HCT116 (cell line): ENCODE data around the gene PREX1. TPM values are rescaled to one million over a fixed set of nuclear protein-coding genes. Genes with fewer than 3 reads are reported as not detected.

Experiments
- ATAC-seq: fragments of 200-7000 bp; cut with Tn5 transposase; 2 replicates; pipeline ENCODE4 v1.9.1; 2020; ENCODE audit warnings: mild to moderate bottlenecking, moderate library complexity
- BruUV-seq: library from RNA; stranded (reverse); fragments of 400-500 nt; replicated peaks from 2 replicates; lab custom pipeline; 2021; lab: Mats Ljungman, UMichigan
- CTCF ChIA-PET: fragments of 300-600 bp; sonication (Branson Sonifier 250); formaldehyde crosslinking; loops from one replicate; lab custom pipeline; 2021; ENCODE audit warnings: antibody characterized with exemption; lab: Charles Lee
- POLR2A ChIA-PET: fragments of 300-600, 350-600 bp; sonication (Branson Sonifier 250); formaldehyde crosslinking; loops from one replicate; lab custom pipeline; 2021; ENCODE audit warnings: antibody characterized with exemption; lab: Charles Lee
- RAD21 ChIA-PET, 2 experiments: fragments of 300-600 bp; sonication (Branson Sonifier 250); formaldehyde crosslinking; loops; one replicate each; lab custom pipeline; 2023; ENCODE audit warnings: low total read pairs in 2 of 2; ENCODE audit not compliant: uncharacterized antibody in 2 of 2, unreplicated experiment in 2 of 2, low non-redundant PET in 1 of 2; lab: Charles Lee
- DNase-seq: peaks from one replicate; pipeline ENCODE4 v3.0.0-alpha.2; 2010; ENCODE audit warnings: low read depth, low spot score
- H2AFZ ChIP-seq: fragments of 200-600 bp; shearing (Covaris generic), sonication (generic); 2 replicates; pipeline ENCODE4 v1.6.1; 2017; ENCODE audit warnings: low read depth, mixed run types, mixed read lengths, antibody characterized with exemption, low read length; ENCODE audit not compliant: poor library complexity, severe bottlenecking
- H3K27ac ChIP-seq: 2 replicates; pipeline ENCODE4 v1.5.1; 2012; ENCODE audit warnings: low read depth, low read length
- H3K27me3 ChIP-seq: fragments of 200-600 bp; sonication (generic); 2 replicates; pipeline ENCODE4 v1.6.1; 2016; ENCODE audit warnings: mixed run types, low read length, mixed read lengths; ENCODE audit not compliant: insufficient read depth
- H3K36me3 ChIP-seq, 2 experiments: fragments of 200-500 bp in 1 of 2; fragments of 200-600 bp in 1 of 2; sonication (Bioruptor generic) in 1 of 2; sonication (generic) in 1 of 2; 2 replicates each; pipeline versions ENCODE4 v1.5.1 to v1.6.1; 2014 to 2016; ENCODE audit warnings: low read length in 2 of 2, inconsistent platforms in 1 of 2, mixed read lengths in 1 of 2, mixed run types in 1 of 2; ENCODE audit not compliant: insufficient read depth in 2 of 2, control insufficient read depth in 1 of 2
- H3K4me1 ChIP-seq, 2 experiments: fragments of 200-600 bp in 1 of 2; sonication (generic) in 1 of 2; 2 replicates each; pipeline versions ENCODE4 v1.5.1 to v1.6.1; 2012 to 2017; ENCODE audit warnings: low read length in 2 of 2, inconsistent platforms in 1 of 2, mild to moderate bottlenecking in 1 of 2, mixed read lengths in 1 of 2, mixed run types in 1 of 2, moderate library complexity in 1 of 2; ENCODE audit not compliant: insufficient read depth in 2 of 2, control insufficient read depth in 1 of 2
- H3K4me2 ChIP-seq: fragments of 200-600 bp; sonication (generic); 2 replicates; pipeline ENCODE4 v1.6.1; 2017; ENCODE audit warnings: mixed run types, low read length, mixed read lengths
- H3K4me3 ChIP-seq, 2 experiments: fragments of 200-600 bp in 1 of 2; sonication (generic) in 1 of 2; replicated peaks in 1 of 2; 2 replicates each; pipeline ENCODE4 v1.5.1; 2011 to 2016; ENCODE audit warnings: low read length in 2 of 2, control low read depth in 1 of 2, low read depth in 1 of 2, mild to moderate bottlenecking in 1 of 2, mixed read lengths in 1 of 2, mixed run types in 1 of 2
- H3K79me2 ChIP-seq: fragments of 200-600 bp; sonication (generic); 2 replicates; pipeline ENCODE4 v1.6.1; 2017; ENCODE audit warnings: mild to moderate bottlenecking, mixed run types, low read length, moderate library complexity, mixed read lengths; ENCODE audit not compliant: insufficient read depth
- H3K9ac ChIP-seq: fragments of 200-600 bp; sonication (generic); 2 replicates; pipeline ENCODE4 v1.6.1; 2016; ENCODE audit warnings: low read length, mixed read lengths
- H3K9me2 ChIP-seq: fragments of 200-600 bp; sonication (generic), shearing (Covaris generic); 2 replicates; pipeline ENCODE4 v1.6.1; 2017; ENCODE audit warnings: mixed run types, mild to moderate bottlenecking, moderate library complexity; ENCODE audit not compliant: insufficient read depth
- H3K9me3 ChIP-seq, 2 experiments: fragments of 200-500 bp in 1 of 2; fragments of 200-600 bp in 1 of 2; sonication (Bioruptor generic) in 1 of 2; sonication (generic) in 1 of 2; 2 replicates each; pipeline ENCODE4 v1.6.1; 2014 to 2017; ENCODE audit warnings: low read length in 2 of 2, mixed read lengths in 2 of 2, inconsistent platforms in 1 of 2, low read depth in 1 of 2, mild to moderate bottlenecking in 1 of 2, mixed run types in 1 of 2, moderate library complexity in 1 of 2; ENCODE audit not compliant: control insufficient read depth in 1 of 2, insufficient read depth in 1 of 2
- H4K20me1 ChIP-seq: fragments of 200-600 bp; sonication (generic), shearing (Covaris generic); 2 replicates; pipeline ENCODE4 v1.6.1; 2017; ENCODE audit warnings: mixed run types, mild to moderate bottlenecking, moderate library complexity; ENCODE audit not compliant: insufficient read depth
- CEBPB ChIP-seq: IDR thresholded peaks from 2 replicates; pipeline ENCODE4 v1.6.1; 2012; ENCODE audit warnings: low read depth
- EZH2phosphoT487 ChIP-seq: fragments of 200-600 bp; IDR thresholded peaks from 2 replicates; pipeline ENCODE4 v1.6.1; 2018; ENCODE audit warnings: antibody characterized with exemption, borderline replicate concordance
- JUND ChIP-seq: IDR thresholded peaks from 2 replicates; pipeline ENCODE4 v1.6.1; 2012
- POLR2A ChIP-seq: IDR thresholded peaks from 2 replicates; pipeline ENCODE4 v1.7.0; 2011; ENCODE audit warnings: borderline replicate concordance; ENCODE audit not compliant: insufficient read depth, insufficient read length; ENCODE audit errors: extremely low read depth
- POLR2AphosphoS5 ChIP-seq: IDR thresholded peaks from 2 replicates; pipeline ENCODE4 v1.6.1; 2011; ENCODE audit warnings: mild to moderate bottlenecking, low read depth, low read length, moderate library complexity
- SIN3A ChIP-seq: IDR thresholded peaks from 2 replicates; pipeline ENCODE4 v1.6.1; 2012; ENCODE audit warnings: low read depth
- SRF ChIP-seq: IDR thresholded peaks from 2 replicates; pipeline ENCODE4 v1.6.1; 2012; ENCODE audit warnings: low read depth
- ZFX ChIP-seq: fragments of 450-650 bp; IDR thresholded peaks from 2 replicates; pipeline ENCODE4 v1.6.1; 2017
- intact Hi-C: fragments of 100-400 bp; cut with micrococcal nuclease; formaldehyde crosslinking; loops from 2 replicates; pipeline ENCODE4 v1.10.0; 2022
- total RNA-seq: library from RNA; stranded (reverse); gene quantifications from one replicate; pipeline ENCODE4 v1.2.1, GENCODE V29; 2021; ENCODE audit not compliant: unreplicated experiment
- TF ChIP-seq, protein P1 (sequence below): IDR thresholded peaks from 2 replicates; pipeline ENCODE4 v1.6.1; 2012
- TF ChIP-seq, protein P2 (sequence below): IDR thresholded peaks from 2 replicates; pipeline ENCODE4 v1.6.1; 2011; ENCODE audit warnings: mild to moderate bottlenecking, low read length, moderate library complexity; ENCODE audit not compliant: insufficient replicate concordance; ENCODE audit errors: extremely low read depth
- TF ChIP-seq, protein P3 (sequence below): IDR thresholded peaks from 2 replicates; pipeline ENCODE4 v1.6.1; 2012

The PREX1 gene
- total RNA-seq, 1 experiment from 2014 or later: 6.1 TPM

DNA sequence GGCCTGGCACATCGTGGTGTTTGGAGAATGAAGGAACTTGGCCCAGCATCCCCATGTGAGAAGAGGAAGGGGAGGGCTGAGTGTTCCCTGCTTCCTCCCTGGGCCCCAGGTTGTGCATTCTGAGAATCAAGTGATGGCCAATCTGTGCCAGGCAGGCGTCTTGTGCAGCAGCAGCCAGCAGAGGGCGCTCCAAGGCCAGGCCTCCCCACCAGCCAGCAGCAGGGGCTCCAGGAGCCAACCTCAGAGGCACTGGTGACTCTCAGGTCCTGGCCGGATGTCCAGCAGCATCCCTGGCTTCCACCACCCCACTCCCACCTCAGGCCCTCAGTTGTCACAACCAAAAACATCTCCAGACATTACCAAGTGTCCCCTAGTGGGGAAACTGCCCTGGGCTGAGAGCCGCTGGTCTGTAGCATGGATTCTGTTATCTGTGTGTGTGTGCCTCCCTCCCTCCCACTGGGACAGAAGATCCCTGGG is 192.0 kb downstream of the PREX1 start (continued):
- TF ChIP-seq, protein P1, sequence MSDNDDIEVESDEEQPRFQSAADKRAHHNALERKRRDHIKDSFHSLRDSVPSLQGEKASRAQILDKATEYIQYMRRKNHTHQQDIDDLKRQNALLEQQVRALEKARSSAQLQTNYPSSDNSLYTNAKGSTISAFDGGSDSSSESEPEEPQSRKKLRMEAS: no peak

DNA sequence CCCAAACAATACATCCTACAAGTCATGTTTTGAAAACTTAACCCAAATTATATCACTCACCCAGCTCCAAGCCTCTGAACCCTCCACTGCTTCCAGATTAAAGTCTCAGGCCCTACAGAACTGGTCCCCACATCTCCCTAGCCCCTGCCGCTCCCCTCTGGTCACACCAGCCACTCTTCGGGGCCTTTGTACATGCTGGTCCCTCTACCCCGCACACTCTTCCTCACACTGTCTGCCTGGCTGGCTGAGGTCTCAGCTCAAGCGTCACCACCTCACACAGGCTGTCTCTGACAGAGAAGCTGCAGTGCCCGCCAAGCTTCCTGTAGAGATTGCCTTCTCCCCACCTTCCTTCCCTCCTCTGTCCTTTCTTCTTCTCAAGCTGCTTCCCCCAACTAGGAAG is 192.4 kb downstream of the PREX1 start:
- ChIA-PET CTCF (interaction anchor here (0.9 kb wide), 1 partner anchor 22 kb away, joined by 3 read pairs; no protein-coding TSS in a partner anchor), RAD21 (no interaction called here), POLR2A (no interaction called here)
- no peaks in the 10 kb centered on the region for H3K79me2 ChIP-seq
- no peaks in the 10 kb centered on the region for H4K20me1 ChIP-seq
- H3K36me3 ChIP-seq: no peaks in the 10 kb centered on the region
- no peak overlapping the region for H3K4me2 ChIP-seq
- H3K27me3 ChIP-seq: no peaks in the 10 kb centered on the region
- no peak for DNase-seq
- intact Hi-C loops: loop anchor here (5.0 kb wide), 1 partner anchor 582 kb away; the partner anchor contains the start of gene DDX27
- BruUV-seq: no TSS peak
- no peaks in the 10 kb centered on the region for H3K9me3 ChIP-seq
- TF ChIP-seq, protein P2, sequence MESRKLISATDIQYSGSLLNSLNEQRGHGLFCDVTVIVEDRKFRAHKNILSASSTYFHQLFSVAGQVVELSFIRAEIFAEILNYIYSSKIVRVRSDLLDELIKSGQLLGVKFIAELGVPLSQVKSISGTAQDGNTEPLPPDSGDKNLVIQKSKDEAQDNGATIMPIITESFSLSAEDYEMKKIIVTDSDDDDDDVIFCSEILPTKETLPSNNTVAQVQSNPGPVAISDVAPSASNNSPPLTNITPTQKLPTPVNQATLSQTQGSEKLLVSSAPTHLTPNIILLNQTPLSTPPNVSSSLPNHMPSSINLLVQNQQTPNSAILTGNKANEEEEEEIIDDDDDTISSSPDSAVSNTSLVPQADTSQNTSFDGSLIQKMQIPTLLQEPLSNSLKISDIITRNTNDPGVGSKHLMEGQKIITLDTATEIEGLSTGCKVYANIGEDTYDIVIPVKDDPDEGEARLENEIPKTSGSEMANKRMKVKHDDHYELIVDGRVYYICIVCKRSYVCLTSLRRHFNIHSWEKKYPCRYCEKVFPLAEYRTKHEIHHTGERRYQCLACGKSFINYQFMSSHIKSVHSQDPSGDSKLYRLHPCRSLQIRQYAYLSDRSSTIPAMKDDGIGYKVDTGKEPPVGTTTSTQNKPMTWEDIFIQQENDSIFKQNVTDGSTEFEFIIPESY: no peak
- TF ChIP-seq, protein P3, sequence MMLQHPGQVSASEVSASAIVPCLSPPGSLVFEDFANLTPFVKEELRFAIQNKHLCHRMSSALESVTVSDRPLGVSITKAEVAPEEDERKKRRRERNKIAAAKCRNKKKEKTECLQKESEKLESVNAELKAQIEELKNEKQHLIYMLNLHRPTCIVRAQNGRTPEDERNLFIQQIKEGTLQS: no peak
- TF ChIP-seq SRF: no peak
- no peak for TF ChIP-seq SIN3A
- TF ChIP-seq CEBPB: no peak
- TF ChIP-seq EZH2phosphoT487: no peak
- TF ChIP-seq POLR2AphosphoS5: no peak
- TF ChIP-seq POLR2A: no peak
- TF ChIP-seq ZFX: no peak
- no peak for TF ChIP-seq JUND
- peaks cover 0 to 19% of the 10 kb centered on the region in 2 experiments; a peak in 2 of 4 replicates for H3K4me1 ChIP-seq
- no peak overlapping the region for H3K9ac ChIP-seq
- no peaks in the 10 kb centered on the region for H3K9me2 ChIP-seq
- no peak overlapping the region for H3K4me3 ChIP-seq
- H3K27ac ChIP-seq: no peak overlapping the region
- ATAC-seq: peak; percentile 10; the same call in 1 of the 2 replicates
- no peak overlapping the region for H2AFZ ChIP-seq
